OCI-LY1 (cell line): ENCODE data around the gene CEMP1.

Experiments
- H2AFZ ChIP-seq: fragments of 200-600 bp; sonication (generic), shearing (Covaris generic); 2 replicates; pipeline ENCODE4 v1.6.0; 2014; ENCODE audit warnings: antibody characterized with exemption, mild to moderate bottlenecking, low read length
- H3F3A ChIP-seq: fragments of 200-600 bp; sonication (generic), shearing (Covaris generic); 2 replicates; pipeline ENCODE4 v1.6.0; 2014; ENCODE audit warnings: mild to moderate bottlenecking, antibody characterized with exemption, low read length, moderate library complexity; ENCODE audit not compliant: insufficient read depth
- H3K27ac ChIP-seq: fragments of 200-600 bp; sonication (generic); 2 replicates; pipeline ENCODE4 v1.5.1; 2014; ENCODE audit warnings: low read length, mixed run types, mild to moderate bottlenecking, low read depth; ENCODE audit not compliant: poor library complexity, severe bottlenecking
- H3K27me3 ChIP-seq: fragments of 200-600 bp; sonication (generic); 2 replicates; pipeline ENCODE4 v1.6.0; 2014; ENCODE audit warnings: antibody characterized with exemption, mild to moderate bottlenecking, low read length, moderate library complexity; ENCODE audit not compliant: insufficient read depth
- H3K36me3 ChIP-seq: fragments of 200-600 bp; sonication (generic); 2 replicates; pipeline ENCODE4 v1.6.1; 2014; ENCODE audit warnings: mild to moderate bottlenecking, antibody characterized with exemption, low read length, moderate library complexity, mixed read lengths; ENCODE audit not compliant: insufficient read depth
- H3K4me1 ChIP-seq: fragments of 200-600 bp; sonication (generic); 2 replicates; pipeline ENCODE4 v1.5.1; 2014; ENCODE audit warnings: mild to moderate bottlenecking, low read length, moderate library complexity; ENCODE audit not compliant: insufficient read depth, severe bottlenecking
- H3K4me2 ChIP-seq: fragments of 200-600 bp; sonication (generic), shearing (Covaris generic); 2 replicates; pipeline ENCODE4 v1.6.1; 2014; ENCODE audit warnings: low read length
- H3K4me3 ChIP-seq: fragments of 200-600 bp; sonication (generic); 2 replicates; pipeline ENCODE4 v1.5.1; 2014; ENCODE audit warnings: low read length, low read depth, mild to moderate bottlenecking, mixed read lengths; ENCODE audit not compliant: poor library complexity, severe bottlenecking
- H3K79me2 ChIP-seq: fragments of 200-600 bp; shearing (Covaris generic); 2 replicates; pipeline ENCODE4 v1.6.1; 2016; ENCODE audit warnings: mixed run types, low read length, mixed read lengths; ENCODE audit not compliant: insufficient read depth
- H3K9ac ChIP-seq: fragments of 200-600 bp; sonication (generic), shearing (Covaris generic); 2 replicates; pipeline ENCODE4 v1.6.1; 2014; ENCODE audit warnings: mild to moderate bottlenecking, low read length, mixed read lengths
- H3K9me2 ChIP-seq: fragments of 200-600 bp; sonication (generic), shearing (Covaris generic); 2 replicates; pipeline ENCODE4 v1.6.1; 2014; ENCODE audit warnings: low read depth, mild to moderate bottlenecking, low read length, mixed read lengths
- H3K9me3 ChIP-seq: fragments of 200-600 bp; shearing (Covaris generic); 2 replicates; pipeline ENCODE4 v1.6.1; 2014; ENCODE audit warnings: low read length, mixed read lengths
- H4K20me1 ChIP-seq: fragments of 200-600 bp; sonication (generic), shearing (Covaris generic); 2 replicates; pipeline ENCODE4 v1.6.0; 2016; ENCODE audit warnings: mild to moderate bottlenecking, low read length; ENCODE audit not compliant: insufficient read depth
- EZH2 ChIP-seq: fragments of 200-600 bp; sonication (generic), shearing (Covaris generic); IDR thresholded peaks from 2 replicates; pipeline ENCODE4 v1.8.0; 2017; ENCODE audit warnings: borderline replicate concordance, mixed run types, mild to moderate bottlenecking, antibody characterized with exemption, low read length, moderate library complexity, mixed read lengths
- TF ChIP-seq, protein P1 (sequence below): fragments of 200-600 bp; sonication (generic), shearing (Covaris generic); IDR thresholded peaks from 2 replicates; pipeline ENCODE4 v1.5.1; 2017; ENCODE audit warnings: mild to moderate bottlenecking, antibody characterized with exemption, low read length, moderate library complexity, mixed read lengths

The CEMP1 gene

GRCh38 chr16:2523801-2524231, 7.4 kb downstream of the CEMP1 start:
- Histone ChIP-seq H3K27ac (no peak overlapping the region), H4K20me1 (no peaks in the 10 kb centered on the region), H3K27me3 (no peaks in the 10 kb centered on the region), H2AFZ (no peak overlapping the region), H3K4me2 (no peak overlapping the region), H3K79me2 (no peaks in the 10 kb centered on the region), H3K9me2 (no peaks in the 10 kb centered on the region), H3K4me1 (peaks cover 9% of the 10 kb centered on the region), H3K9me3 (no peaks in the 10 kb centered on the region), H3F3A (no peaks in the 10 kb centered on the region), H3K36me3 (peaks cover 41% of the 10 kb centered on the region; the same call in 1 of the 2 replicates), H3K9ac (no peak overlapping the region), H3K4me3 (no peak overlapping the region)
- TF ChIP-seq, protein P1, sequence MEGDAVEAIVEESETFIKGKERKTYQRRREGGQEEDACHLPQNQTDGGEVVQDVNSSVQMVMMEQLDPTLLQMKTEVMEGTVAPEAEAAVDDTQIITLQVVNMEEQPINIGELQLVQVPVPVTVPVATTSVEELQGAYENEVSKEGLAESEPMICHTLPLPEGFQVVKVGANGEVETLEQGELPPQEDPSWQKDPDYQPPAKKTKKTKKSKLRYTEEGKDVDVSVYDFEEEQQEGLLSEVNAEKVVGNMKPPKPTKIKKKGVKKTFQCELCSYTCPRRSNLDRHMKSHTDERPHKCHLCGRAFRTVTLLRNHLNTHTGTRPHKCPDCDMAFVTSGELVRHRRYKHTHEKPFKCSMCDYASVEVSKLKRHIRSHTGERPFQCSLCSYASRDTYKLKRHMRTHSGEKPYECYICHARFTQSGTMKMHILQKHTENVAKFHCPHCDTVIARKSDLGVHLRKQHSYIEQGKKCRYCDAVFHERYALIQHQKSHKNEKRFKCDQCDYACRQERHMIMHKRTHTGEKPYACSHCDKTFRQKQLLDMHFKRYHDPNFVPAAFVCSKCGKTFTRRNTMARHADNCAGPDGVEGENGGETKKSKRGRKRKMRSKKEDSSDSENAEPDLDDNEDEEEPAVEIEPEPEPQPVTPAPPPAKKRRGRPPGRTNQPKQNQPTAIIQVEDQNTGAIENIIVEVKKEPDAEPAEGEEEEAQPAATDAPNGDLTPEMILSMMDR = no peak
- no peak for TF ChIP-seq EZH2

GRCh38 chr16:2520784-2521531, 10.2 kb downstream of the CEMP1 start:
- peak overlapping the region; percentile 64 for H3K9ac ChIP-seq
- H4K20me1 ChIP-seq = no peaks in the 10 kb centered on the region
- peaks cover 18% of the 10 kb centered on the region for H3K79me2 ChIP-seq
- peak overlapping the region; percentile 70 for H3K4me2 ChIP-seq
- no peaks in the 10 kb centered on the region for H3K9me3 ChIP-seq
- peaks cover 24% of the 10 kb centered on the region for H3K4me1 ChIP-seq
- H3F3A ChIP-seq = no peaks in the 10 kb centered on the region
- H2AFZ ChIP-seq = no peak overlapping the region
- TF ChIP-seq, protein P1 = no peak
- TF ChIP-seq EZH2 = no peak
- no peaks in the 10 kb centered on the region for H3K9me2 ChIP-seq
- H3K36me3 ChIP-seq = peaks cover 17% of the 10 kb centered on the region; the same call in 1 of the 2 replicates
- H3K4me3 ChIP-seq = peak overlapping the region; percentile 65
- no peak overlapping the region for H3K27ac ChIP-seq
- no peaks in the 10 kb centered on the region for H3K27me3 ChIP-seq

DNA sequence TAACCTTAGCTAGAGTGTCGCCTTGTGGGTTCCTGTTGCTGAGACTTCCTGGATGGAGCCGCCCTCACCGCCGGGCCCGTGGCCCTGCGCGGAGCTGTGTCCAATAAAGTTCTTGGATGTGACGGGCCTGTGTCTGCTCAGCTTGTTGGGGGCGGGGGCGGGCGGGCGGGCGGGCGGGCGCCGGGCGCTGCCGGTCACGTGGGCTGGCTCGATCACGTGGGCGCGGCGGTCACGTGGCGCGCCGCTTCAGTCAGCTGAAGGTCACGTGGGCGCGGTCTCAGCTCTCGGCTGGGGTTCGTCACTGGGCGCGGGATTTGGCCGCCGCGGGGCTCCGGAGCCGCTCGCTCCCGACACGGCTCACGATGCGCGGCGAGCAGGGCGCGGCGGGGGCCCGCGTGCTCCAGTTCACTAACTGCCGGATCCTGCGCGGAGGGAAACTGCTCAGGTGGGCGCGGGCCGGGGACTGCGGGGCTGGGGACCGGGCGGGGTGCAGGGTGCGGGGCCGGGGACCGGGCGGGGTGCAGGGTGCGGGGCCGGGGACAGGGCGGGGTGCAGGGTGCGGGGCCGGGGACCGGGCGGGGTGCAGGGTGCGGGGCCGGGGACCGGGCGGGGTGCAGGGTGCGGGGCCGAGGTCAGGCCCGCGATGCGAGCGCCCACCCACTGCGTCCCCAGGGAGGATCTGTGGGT, 11.0 kb downstream of the CEMP1 start, which contains the start of gene AMDHD2:
Gene AMDHD2, plus strand, starts transcription at position 275 of the 687 bp plus-strand sequence. Its CDS starts 88 bp downstream, at position 363.
- peaks cover 26% of the 10 kb centered on the region for H3K79me2 ChIP-seq
- TF ChIP-seq, protein P1 = no peak
- no peak for TF ChIP-seq EZH2
- no peaks in the 10 kb centered on the region for H3K27me3 ChIP-seq
- peak within 1 kb of the TSS; percentile 65 for H3K4me3 ChIP-seq
- H3K27ac ChIP-seq = peak within 1 kb of the TSS; percentile 32
- H3K9me3 ChIP-seq = no peaks in the 10 kb centered on the region
- H3K4me2 ChIP-seq = peak within 1 kb of the TSS; percentile 70
- H2AFZ ChIP-seq = no peak within 1 kb of the TSS
- peak within 1 kb of the TSS; percentile 64 for H3K9ac ChIP-seq
- H3K36me3 ChIP-seq = peaks cover 14% of the 10 kb centered on the region; the same call in 1 of the 2 replicates
- peaks cover 31% of the 10 kb centered on the region for H3K4me1 ChIP-seq
- no peaks in the 10 kb centered on the region for H3K9me2 ChIP-seq
- H3F3A ChIP-seq = no peaks in the 10 kb centered on the region
- no peaks in the 10 kb centered on the region for H4K20me1 ChIP-seq
